ENCODE results near the gene PITPNM3.

DNA sequence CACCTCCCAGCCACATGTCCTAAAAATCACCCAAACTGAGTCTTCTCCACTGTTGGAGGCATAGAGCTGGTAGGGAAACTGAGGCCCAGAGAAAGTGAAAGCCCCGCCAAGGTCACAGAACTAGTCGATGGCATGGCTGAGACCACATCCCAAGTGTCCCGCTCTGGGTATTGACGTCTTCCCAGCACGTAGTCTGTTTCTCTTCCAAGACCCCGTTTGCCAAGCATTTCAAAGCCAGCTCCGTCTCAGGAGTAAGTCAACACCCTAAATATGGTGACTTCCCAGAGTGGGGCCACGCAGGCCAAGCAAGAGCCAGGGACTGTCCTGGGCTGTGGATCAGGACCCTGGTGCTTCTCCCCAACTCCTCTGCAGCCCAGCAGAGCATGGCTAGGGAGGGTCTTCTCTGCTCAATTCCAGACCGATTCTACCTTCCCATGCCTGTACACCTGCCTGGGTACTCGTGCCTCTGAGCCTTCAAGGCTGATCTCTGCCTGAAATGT lies 19.7 kb downstream of the PITPNM3 start:
- TF ChIP-seq, protein P1, sequence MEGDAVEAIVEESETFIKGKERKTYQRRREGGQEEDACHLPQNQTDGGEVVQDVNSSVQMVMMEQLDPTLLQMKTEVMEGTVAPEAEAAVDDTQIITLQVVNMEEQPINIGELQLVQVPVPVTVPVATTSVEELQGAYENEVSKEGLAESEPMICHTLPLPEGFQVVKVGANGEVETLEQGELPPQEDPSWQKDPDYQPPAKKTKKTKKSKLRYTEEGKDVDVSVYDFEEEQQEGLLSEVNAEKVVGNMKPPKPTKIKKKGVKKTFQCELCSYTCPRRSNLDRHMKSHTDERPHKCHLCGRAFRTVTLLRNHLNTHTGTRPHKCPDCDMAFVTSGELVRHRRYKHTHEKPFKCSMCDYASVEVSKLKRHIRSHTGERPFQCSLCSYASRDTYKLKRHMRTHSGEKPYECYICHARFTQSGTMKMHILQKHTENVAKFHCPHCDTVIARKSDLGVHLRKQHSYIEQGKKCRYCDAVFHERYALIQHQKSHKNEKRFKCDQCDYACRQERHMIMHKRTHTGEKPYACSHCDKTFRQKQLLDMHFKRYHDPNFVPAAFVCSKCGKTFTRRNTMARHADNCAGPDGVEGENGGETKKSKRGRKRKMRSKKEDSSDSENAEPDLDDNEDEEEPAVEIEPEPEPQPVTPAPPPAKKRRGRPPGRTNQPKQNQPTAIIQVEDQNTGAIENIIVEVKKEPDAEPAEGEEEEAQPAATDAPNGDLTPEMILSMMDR (IDR thresholded peaks at IDR 0.05; ENCODE audit: poor library complexity): no peak
- TF ChIP-seq EZH2 (IDR thresholded peaks at IDR 0.05; ENCODE audit: borderline replicate concordance) (no peak), EZH2phosphoT487 (IDR thresholded peaks at IDR 0.05; ENCODE audit: low read depth, severe bottlenecking, unreplicated experiment) (no peak)

Measured in hepatocyte (in vitro differentiated cells).